Measurements from ENCODE around the gene GAREM1.
"Not testable (repeated sequence)": the region's sequence is repeated elsewhere in the genome, so short reads cannot be mapped to it uniquely, and the experiment has no call there.

GAREM1 gene

DNA sequence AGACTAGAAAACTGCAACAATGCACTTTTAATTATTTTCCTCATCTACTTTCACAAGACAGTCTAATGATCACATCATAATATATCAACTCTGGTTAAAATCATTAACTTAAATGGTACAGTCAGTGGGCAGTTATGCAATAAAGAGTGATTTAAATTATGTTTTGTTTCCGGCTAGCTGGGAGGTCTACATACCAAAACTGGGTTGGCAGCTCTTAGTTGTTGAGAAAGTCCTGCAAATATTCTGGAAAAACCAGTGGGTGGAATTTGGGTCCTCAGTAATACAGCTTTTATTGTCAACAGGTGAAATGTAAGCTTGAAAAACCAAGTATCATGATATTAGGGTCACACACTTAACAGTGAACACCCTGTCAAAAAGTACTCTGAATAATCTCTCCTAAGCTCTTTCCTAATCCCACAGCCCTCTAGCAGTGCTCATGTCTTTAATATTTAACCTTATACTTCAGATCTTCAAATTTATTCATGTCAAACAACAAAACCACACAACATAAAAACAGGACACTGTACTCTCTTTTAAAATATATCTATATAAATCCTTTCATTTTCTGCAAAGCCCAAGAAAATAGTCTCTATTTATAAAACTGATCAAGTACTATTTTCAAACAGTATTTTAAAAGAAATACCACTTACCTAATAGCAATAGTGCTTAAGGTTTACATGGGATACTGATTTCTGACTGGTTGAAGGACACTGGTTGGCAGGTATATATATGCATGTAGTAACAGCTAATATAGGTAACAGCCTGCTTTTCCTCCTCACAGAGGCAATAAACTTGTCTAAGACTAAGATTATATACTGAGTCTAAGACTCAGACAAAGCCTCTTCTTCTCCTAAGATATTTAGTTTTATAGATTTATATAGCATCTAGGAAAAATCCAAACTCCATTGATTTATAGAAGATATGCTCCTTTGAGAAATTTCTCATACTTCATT is 103.8 kb downstream of the GAREM1 start:
- DNase-seq: no peak

DNA sequence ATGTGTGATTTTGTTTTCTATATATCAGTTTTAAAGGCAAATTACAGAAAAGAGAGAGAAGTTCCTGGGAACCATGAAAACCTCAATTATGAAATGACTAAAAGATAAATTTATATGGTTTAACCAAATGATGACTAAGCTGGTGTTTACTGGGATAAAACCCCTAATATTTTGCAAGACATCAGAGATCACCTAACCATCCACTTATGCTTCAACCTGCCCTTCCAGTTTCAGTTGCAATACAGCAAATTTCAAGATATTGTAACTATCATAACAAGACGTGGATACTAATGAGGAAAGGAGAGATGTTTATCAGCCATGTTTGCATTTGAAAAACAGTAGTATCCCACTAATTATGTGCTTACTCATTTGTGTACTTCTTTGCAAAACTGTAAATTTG is 108.2 kb downstream of the GAREM1 start:
- no peak for DNase-seq

GRCh38 chr18:32360682-32361345 is 109.9 kb downstream of the GAREM1 start:
- DNase-seq: no peak

GRCh38 chr18:32358529-32358928 is 112.2 kb downstream of the GAREM1 start:
- DNase-seq: no peak

DNA sequence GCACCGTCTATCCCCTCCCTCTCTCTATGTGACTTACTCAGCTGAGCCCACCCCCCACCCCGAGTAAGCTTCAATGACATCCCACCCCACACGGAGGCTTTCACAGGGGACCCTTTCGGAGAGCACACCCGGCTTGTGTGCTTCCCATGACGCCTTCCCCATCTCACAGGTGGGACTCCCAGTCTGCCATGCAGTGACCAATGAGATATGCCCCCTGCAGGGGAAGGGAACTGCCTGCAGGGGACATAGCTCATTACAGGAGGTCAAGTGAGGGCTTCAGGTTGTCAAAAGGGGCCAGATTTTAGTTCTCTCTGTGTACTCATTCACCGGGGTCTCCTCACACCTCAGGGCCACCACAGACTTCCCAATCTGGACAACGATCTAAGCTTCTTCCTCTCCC is 112.6 kb downstream of the GAREM1 start:
- DNase-seq: no peak

- no peak for DNase-seq
Measured at GRCh38 chr18:32355896-32356295, 114.8 kb downstream of the GAREM1 start.

- peak; percentile 77 for DNase-seq
Measured at GRCh38 chr18:32354518-32354917, 116.2 kb downstream of the GAREM1 start.

- DNase-seq: no peak
Measured at GRCh38 chr18:32353257-32353656, 117.4 kb downstream of the GAREM1 start.

DNA sequence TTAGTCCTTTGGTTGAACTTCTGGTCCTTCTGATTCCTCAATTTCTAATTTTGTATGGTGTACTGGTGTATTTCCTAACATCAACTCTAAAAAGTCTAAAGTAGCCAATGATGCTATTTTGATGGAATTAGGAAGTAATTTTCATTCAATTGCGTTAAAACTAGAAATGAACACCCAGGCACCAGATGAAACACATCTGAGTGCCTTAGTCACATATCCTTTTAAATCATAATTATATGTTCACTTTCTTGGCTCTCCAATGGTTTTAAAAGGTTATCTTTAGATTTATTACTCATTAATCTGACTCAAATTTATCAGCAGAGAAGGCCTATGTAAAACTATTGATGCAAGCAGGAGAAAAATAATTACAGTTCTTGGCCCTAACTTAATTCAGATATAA is 119.7 kb downstream of the GAREM1 start:
- no peak for DNase-seq

- peak; percentile 84 for DNase-seq
Measured at GRCh38 chr18:32349728-32350395, 120.8 kb downstream of the GAREM1 start.

DNA sequence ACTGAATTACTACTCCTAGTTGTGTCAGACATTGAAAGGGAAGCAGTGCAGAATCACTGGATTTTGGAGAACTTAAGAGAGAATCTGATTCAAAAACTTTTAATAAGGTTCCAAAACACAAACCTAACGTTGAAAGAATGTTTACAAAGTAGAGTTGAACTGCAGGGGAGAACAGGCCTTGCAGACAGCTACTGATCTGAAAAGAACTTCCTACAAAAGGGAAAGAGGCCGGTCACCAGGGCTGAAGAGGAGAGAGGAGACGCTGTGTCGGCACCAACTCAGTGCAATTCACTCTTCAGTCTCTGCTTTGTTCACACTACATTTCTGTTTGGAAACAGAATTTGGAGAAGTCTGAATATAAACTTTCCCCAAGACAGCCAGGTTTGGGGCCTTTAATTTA is 124.0 kb downstream of the GAREM1 start:
- peak; percentile 61 for DNase-seq

GRCh38 chr18:32343634-32344033 is 127.0 kb downstream of the GAREM1 start:
- no peak for DNase-seq

- not testable (repeated sequence) for DNase-seq
Measured at GRCh38 chr18:32341112-32341511, 129.6 kb downstream of the GAREM1 start.

DNA sequence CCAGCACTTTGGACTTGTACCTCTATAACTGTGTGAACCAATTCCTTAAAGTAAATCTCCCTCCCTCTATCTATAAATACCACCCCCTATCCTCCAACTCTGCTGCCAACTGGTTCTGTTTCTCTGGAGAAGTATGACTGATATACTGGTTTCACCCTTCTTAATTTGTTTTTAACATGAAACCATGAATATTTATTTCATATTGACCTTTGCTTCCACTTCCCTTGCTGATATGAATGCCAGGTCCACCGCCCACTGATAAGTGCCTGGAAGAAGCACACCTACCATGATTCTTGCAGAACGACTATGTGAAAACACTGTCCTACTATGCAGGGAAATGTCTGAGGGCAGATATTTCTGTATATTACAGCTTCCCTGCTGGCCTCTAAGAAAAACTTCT is 131.6 kb downstream of the GAREM1 start:
- no peak for DNase-seq

DNA sequence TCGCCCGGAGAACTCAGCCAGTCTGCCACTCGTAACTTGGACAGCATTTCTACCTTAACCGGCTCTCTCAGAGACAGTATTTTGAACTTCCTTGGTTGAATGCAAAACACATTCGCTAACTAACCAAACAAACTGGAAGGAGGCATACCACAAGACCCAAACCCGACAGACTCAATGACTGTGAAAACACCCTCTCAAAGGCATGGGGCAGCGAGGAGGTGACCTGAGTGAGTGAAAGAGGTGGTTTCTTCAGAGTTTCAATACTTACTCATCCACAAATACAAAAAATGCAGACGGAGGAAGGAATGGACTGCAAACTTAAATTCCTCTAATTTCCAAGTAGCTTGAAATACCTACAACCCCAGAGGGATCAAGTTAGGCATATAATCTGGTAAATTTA is 132.9 kb downstream of the GAREM1 start:
- DNase-seq: no peak

- peak; percentile 59 for DNase-seq
Measured at GRCh38 chr18:32337347-32337746, 133.3 kb downstream of the GAREM1 start.

DNA sequence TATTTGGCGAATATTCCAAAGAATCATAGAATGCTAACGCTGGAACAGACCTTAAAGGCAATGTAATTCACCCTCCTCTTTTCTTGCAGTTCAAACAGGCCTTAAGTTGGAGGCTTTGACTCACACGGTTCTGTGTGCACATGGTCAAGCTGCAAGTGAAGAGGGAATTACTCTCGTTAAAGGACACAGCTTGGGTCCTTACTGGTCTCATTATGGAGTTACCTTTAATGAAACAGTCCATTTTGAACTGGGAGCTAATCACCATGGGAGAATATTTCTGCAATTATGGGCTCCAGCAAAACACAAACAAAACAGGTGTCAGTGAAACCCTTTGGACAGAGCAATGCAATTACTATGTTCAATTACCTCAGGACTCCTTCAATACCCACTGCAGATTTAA is 135.5 kb downstream of the GAREM1 start:
- no peak for DNase-seq

DNA sequence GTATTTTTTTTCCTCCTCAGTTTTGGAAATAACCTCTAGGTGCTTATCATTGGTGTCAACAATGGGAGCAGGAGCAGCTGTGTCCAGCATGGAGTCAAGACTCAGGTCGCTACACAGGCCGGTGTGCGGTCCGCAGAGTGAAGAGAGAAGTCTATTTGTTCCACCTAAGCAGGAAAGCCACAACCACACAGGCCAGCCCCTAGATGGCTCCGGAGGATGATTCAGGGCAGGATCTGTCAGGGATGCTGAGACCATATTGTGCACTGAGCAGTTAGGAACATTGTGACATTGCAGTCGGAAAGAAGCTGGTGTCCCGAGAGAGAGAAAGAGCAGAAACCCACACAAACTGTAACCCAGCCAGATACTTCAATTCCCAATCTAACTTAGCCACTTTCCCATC is 136.9 kb downstream of the GAREM1 start:
- no peak for DNase-seq

- no peak for DNase-seq
Measured at GRCh38 chr18:32332708-32333107, 138.0 kb downstream of the GAREM1 start.

- DNase-seq: no peak
Measured at GRCh38 chr18:32328974-32329373, 141.7 kb downstream of the GAREM1 start.

- no peak for DNase-seq
Measured at GRCh38 chr18:32328379-32328778, 142.3 kb downstream of the GAREM1 start.

GRCh38 chr18:32326450-32327308 is 144.0 kb downstream of the GAREM1 start:
- DNase-seq: peak; percentile 63

DNA sequence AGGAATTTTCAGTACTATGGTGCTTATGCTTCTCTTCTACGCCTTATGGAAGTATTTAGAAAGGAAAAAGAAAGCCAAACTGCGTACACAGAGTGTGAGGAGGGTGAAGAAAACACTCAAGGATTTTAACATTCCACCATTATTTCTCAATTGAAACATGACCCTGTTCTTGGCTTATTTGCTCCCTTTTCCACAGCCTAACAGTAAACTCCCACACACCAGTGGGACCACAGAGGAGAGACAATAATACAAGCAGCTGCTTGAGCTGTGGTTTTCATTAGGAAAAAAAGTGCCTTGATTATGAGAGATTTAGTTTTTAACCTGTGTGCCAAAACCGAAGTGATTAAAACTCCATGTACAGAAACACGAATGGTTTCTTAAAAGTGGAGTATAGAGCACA is 146.5 kb downstream of the GAREM1 start:
- no peak for DNase-seq
